Ecto neural progenitor cell (in vitro differentiated cells): ENCODE measurements around the gene MPEG1.

Source experiments
- DNase-seq: peaks from one replicate; pipeline ENCODE4 v3.0.0-alpha.2; 2018; ENCODE audit warnings: low spot score

The MPEG1 gene

GRCh38 chr11:59218893-59219292, 6.2 kb upstream of the MPEG1 start:
- DNase-seq, result no peak

GRCh38 chr11:59218319-59218718, 5.6 kb upstream of the MPEG1 start:
- DNase-seq, result no peak

GRCh38 chr11:59216641-59217564, 4.2 kb upstream of the MPEG1 start:
- DNase-seq, result no peak

- DNase-seq, result no peak
These were observed 1.6 kb upstream of the MPEG1 start for GRCh38 chr11:59214141-59214893.

- no peak for DNase-seq
These were observed 505 bp downstream of the MPEG1 start for GRCh38 chr11:59212222-59212621.

GRCh38 chr11:59208956-59209355, 3.8 kb downstream of the MPEG1 start:
- no peak for DNase-seq

GRCh38 chr11:59207988-59208451, 4.7 kb downstream of the MPEG1 start:
- DNase-seq, result no peak

GRCh38 chr11:59206635-59207034, 6.1 kb downstream of the MPEG1 start:
- peak; percentile 67 for DNase-seq

GRCh38 chr11:59205648-59206047, 7.1 kb downstream of the MPEG1 start:
- no peak for DNase-seq

- no peak for DNase-seq
These were observed 8.0 kb downstream of the MPEG1 start for GRCh38 chr11:59204746-59205145.

GRCh38 chr11:59201353-59201752, 11.4 kb downstream of the MPEG1 start:
- DNase-seq, result no peak

GRCh38 chr11:59200423-59200746, 12.3 kb downstream of the MPEG1 start:
- DNase-seq, result no peak

GRCh38 chr11:59199546-59200422, 12.9 kb downstream of the MPEG1 start:
- no peak for DNase-seq

- DNase-seq, result no peak
These were observed 14.0 kb downstream of the MPEG1 start for GRCh38 chr11:59198726-59199125.

- no peak for DNase-seq
These were observed 14.7 kb downstream of the MPEG1 start for GRCh38 chr11:59197991-59198390.

- DNase-seq, result no peak
These were observed 15.9 kb downstream of the MPEG1 start for GRCh38 chr11:59196777-59197176.

GRCh38 chr11:59195586-59195985, 17.1 kb downstream of the MPEG1 start:
- DNase-seq, result no peak

GRCh38 chr11:59193587-59194130, 19.1 kb downstream of the MPEG1 start:
- DNase-seq, result no peak

- DNase-seq, result no peak
These were observed 20.2 kb downstream of the MPEG1 start for GRCh38 chr11:59192446-59193020.

GRCh38 chr11:59191890-59192289, 20.8 kb downstream of the MPEG1 start:
- no peak for DNase-seq

GRCh38 chr11:59191095-59191494, 21.6 kb downstream of the MPEG1 start:
- no peak for DNase-seq

- DNase-seq, result no peak
These were observed 22.7 kb downstream of the MPEG1 start for GRCh38 chr11:59189986-59190385.
